PFSK-1 (cell line): ENCODE data around the gene MLC1.

Experiments
- FOXP2 ChIP-seq: optimal IDR thresholded peaks from 2 replicates; pipeline ENCODE3; 2011; ENCODE audit warnings: borderline replicate concordance, control low read depth, inconsistent platforms; ENCODE audit not compliant: insufficient read depth; ENCODE audit errors: extremely low read length, extremely low read depth
- POLR2AphosphoS5 ChIP-seq: IDR thresholded peaks from 2 replicates; pipeline ENCODE4 v1.6.1; 2012; ENCODE audit warnings: low read depth, mild to moderate bottlenecking, control low read depth, low read length, moderate library complexity
- SIN3A ChIP-seq: IDR thresholded peaks from 2 replicates; pipeline ENCODE4 v1.6.1; 2012; ENCODE audit warnings: mild to moderate bottlenecking, low read length, moderate library complexity, borderline replicate concordance; ENCODE audit not compliant: insufficient read depth
- TAF1 ChIP-seq: IDR thresholded peaks from 2 replicates; pipeline ENCODE4 v1.6.1; 2012; ENCODE audit warnings: low read length, control low read depth, borderline replicate concordance; ENCODE audit not compliant: insufficient read depth
- TF ChIP-seq, protein P1 (sequence below), 2 experiments: IDR thresholded peaks; 2 replicates each; pipeline versions ENCODE4 v1.6.1 to v1.8.0; 2011 to 2012; ENCODE audit warnings: low read depth in 2 of 2, low read length in 2 of 2, control low read depth in 1 of 2, inconsistent platforms in 1 of 2, mild to moderate bottlenecking in 1 of 2, moderate library complexity in 1 of 2; ENCODE audit not compliant: insufficient read depth in 1 of 2

MLC1 gene

DNA sequence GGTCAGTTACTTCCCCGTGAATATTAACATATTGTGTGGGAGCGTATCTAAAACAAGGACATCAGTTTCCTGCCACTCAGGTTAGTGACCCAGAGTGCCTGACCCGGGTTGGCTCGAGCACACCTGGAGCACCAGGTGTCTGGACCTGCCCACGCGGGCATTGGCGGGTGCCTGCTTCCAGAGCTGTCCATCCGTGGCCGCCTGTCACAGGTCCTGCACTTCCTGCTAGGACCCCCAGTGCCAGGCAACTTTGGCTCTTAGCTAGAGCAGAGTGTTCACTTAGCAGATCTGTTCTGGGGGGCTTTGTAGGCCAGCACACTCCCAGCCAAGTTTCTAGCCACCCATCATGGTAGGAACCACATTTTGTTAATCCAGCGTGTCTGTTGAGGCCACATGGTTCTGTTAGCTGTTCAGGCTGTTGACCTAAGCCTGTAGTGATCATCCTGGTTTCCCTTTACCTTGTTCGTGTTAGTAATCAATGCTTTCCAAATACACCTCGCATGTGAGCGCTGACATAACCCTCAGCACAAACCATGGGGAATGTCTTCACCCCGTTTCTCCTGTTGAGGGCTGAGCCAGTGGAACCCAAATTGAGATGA is 34.0 kb upstream of the MLC1 start:
- TF ChIP-seq TAF1 (no peak), POLR2AphosphoS5 (no peak), FOXP2 (no peak), SIN3A (no peak)
- TF ChIP-seq, protein P1, sequence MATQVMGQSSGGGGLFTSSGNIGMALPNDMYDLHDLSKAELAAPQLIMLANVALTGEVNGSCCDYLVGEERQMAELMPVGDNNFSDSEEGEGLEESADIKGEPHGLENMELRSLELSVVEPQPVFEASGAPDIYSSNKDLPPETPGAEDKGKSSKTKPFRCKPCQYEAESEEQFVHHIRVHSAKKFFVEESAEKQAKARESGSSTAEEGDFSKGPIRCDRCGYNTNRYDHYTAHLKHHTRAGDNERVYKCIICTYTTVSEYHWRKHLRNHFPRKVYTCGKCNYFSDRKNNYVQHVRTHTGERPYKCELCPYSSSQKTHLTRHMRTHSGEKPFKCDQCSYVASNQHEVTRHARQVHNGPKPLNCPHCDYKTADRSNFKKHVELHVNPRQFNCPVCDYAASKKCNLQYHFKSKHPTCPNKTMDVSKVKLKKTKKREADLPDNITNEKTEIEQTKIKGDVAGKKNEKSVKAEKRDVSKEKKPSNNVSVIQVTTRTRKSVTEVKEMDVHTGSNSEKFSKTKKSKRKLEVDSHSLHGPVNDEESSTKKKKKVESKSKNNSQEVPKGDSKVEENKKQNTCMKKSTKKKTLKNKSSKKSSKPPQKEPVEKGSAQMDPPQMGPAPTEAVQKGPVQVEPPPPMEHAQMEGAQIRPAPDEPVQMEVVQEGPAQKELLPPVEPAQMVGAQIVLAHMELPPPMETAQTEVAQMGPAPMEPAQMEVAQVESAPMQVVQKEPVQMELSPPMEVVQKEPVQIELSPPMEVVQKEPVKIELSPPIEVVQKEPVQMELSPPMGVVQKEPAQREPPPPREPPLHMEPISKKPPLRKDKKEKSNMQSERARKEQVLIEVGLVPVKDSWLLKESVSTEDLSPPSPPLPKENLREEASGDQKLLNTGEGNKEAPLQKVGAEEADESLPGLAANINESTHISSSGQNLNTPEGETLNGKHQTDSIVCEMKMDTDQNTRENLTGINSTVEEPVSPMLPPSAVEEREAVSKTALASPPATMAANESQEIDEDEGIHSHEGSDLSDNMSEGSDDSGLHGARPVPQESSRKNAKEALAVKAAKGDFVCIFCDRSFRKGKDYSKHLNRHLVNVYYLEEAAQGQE (IDR thresholded peaks at IDR 0.05; ENCODE audit: insufficient read depth in 1 of 2, low read depth in 2 of 2, low read length in 2 of 2): no peak

DNA sequence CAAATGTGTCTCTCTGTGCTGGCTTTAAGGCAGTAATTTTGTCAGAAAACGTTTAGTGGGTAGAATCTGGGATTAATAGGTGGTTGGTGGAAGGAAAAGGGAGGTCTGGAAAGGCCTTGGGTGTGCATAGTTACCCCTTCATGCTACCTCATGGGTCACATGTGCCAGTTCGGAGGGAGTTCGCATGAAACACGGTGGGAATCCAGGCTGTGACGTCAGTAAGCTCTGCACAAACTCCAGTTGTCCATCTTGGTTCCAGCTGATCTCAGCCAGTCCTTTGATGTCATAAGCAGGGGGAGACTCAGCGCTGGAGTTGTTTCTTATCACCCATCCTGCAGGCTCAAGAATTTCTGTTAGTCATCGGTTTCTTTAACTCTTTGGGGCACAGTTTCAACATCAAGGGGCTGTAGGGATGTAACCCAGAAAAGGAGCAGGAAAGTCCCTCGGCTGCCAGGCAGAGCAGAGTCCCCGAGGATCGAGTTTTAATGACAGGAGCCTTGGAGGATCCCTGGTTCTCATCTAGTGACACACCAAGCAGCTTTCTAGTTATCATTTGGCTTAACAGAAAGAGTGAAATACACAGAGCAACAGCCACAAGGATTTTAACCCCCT is 33.4 kb upstream of the MLC1 start:
- TF ChIP-seq POLR2AphosphoS5 (no peak), FOXP2 (no peak), TAF1 (no peak), SIN3A (no peak)
- TF ChIP-seq, protein P1 (IDR thresholded peaks at IDR 0.05; ENCODE audit: insufficient read depth in 1 of 2, low read depth in 2 of 2, low read length in 2 of 2): no peak

DNA sequence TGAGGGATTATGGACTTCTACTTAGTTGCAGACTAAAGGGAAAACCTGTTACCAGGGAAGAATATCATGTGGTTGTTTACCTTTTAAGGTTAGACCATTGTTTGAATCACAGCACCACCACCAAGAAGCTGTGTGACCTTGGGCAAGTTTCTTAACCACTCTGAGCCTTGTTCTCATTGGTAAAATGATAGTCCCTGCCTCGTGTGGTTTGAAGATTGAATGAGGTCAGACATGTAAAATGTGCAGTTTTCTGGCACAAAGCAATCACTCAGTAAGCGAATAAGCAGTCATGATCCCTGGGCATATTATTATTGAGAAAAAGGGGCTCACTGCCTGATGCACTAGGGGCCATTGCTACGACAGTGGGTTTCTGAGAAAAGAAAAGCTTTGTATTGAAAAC is 32.9 kb upstream of the MLC1 start:
- TF ChIP-seq TAF1 (no peak), FOXP2 (no peak), SIN3A (no peak), POLR2AphosphoS5 (no peak)
- TF ChIP-seq, protein P1 (IDR thresholded peaks at IDR 0.05; ENCODE audit: insufficient read depth in 1 of 2, low read depth in 2 of 2, low read length in 2 of 2): no peak

DNA sequence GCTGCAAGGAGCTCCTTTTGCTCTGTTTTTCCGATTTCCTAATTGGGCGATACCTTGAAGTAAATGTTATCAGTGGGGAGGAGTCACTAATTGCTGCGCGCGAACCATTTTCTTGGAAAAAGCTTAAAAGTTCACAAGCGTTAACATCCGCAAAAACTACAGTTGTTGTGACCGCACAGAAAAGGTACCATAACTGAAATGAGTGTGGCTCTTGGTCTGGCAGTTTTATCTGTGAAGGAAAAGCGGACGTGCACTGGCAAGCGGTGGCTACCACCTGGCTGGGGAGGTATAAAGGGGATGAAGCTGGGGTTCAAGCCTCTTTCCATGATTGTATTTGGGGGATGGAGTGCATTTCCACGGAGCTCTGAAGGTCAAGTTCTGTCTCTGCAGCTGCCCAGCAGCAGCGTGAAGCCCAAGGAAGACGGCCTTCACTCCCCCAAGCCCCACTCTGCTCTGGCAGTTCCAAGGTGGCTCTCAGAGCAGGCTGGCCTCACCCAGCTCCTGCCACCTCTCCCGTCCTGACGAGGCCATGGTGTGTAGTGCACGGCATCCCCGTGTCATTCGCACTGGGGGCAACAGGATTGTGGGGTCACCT is 32.0 kb upstream of the MLC1 start:
- no peak for TF ChIP-seq FOXP2
- no peak for TF ChIP-seq POLR2AphosphoS5
- TF ChIP-seq, protein P1 (IDR thresholded peaks at IDR 0.05; ENCODE audit: insufficient read depth in 1 of 2, low read depth in 2 of 2, low read length in 2 of 2): no peak
- no peak for TF ChIP-seq TAF1
- TF ChIP-seq SIN3A: no peak

DNA sequence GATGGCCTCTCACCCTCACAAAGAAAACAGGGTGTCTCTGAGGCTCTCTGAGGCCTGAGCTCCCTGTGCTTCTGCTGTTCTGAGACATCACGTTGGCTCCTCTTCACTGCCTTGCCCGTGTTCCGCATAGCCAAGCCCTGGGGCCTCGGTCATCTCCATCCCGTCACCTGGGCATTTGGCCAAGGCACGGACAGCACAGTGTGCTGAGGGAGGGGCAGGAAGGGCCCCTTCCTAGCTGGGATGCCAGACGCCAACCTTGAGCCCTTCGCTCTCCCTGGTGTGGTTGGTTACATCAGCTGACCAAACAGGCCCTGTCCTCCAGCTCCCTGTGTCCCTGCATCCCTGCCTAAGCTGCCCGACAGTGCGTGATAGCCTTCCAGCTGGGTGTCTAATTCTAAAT is 30.5 kb upstream of the MLC1 start:
- TF ChIP-seq, protein P1 (IDR thresholded peaks at IDR 0.05; ENCODE audit: insufficient read depth in 1 of 2, low read depth in 2 of 2, low read length in 2 of 2): no peak
